Measurements from ENCODE around the gene DGAT2. TPM values are rescaled to one million over a fixed set of nuclear protein-coding genes. Genes with fewer than 3 reads are reported as not detected.

The DGAT2 gene
- total RNA-seq, 1 donor from 2014 or later, result 26.0 TPM

GRCh38 chr11:75789521-75789920 lies 20.9 kb downstream of the DGAT2 start:
- Histone ChIP-seq H3K27me3 (no peaks in the 10 kb centered on the region), H3K4me1 (no peaks in the 10 kb centered on the region), H3K4me3 (no peak overlapping the region), H3K27ac (no peak overlapping the region), H3K36me3 (no peaks in the 10 kb centered on the region), H3K9me3 (no peaks in the 10 kb centered on the region)
- TF ChIP-seq POLR2A (IDR thresholded peaks at IDR 0.05) (no peak), POLR2AphosphoS5 (IDR thresholded peaks at IDR 0.05; ENCODE audit: insufficient read depth in 1 of 2, low read depth in 1 of 2) (no peak), CTCF (IDR thresholded peaks at IDR 0.05) (no peak)
- DNase-seq (ENCODE audit: extremely low spot score in 2 of 2), result no peak
- intact Hi-C loops (cut with DNase I), result no loop called here

DNA sequence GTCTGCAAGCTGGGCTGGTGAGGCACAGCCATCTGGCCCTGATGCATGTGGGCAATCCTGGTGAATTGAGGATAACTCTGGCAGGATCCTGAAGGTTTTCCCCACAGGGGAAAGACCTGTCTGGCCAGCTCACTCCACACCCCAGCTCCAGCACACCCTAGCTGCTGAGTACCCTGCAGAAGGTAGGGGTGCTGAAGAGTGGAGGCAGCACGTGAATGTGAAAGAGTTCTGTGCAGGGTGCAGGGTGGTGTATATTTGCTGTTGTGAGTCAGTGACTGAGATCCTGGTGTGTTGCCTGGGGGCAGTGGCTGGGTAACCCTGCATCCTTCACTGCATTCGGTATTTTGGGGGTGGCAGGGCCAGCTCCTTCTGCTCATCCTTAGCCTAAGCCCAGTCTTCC lies 22.4 kb downstream of the DGAT2 start:
- TF ChIP-seq POLR2AphosphoS5 (IDR thresholded peaks at IDR 0.05; ENCODE audit: insufficient read depth in 1 of 2, low read depth in 1 of 2) (no peak), CTCF (IDR thresholded peaks at IDR 0.05) (no peak), POLR2A (IDR thresholded peaks at IDR 0.05) (no peak)
- Histone ChIP-seq H3K27me3 (no peaks in the 10 kb centered on the region), H3K27ac (no peak overlapping the region), H3K36me3 (no peaks in the 10 kb centered on the region), H3K9me3 (no peaks in the 10 kb centered on the region), H3K4me3 (no peak overlapping the region), H3K4me1 (no peaks in the 10 kb centered on the region)
- intact Hi-C loops (cut with DNase I), result no loop called here
- no peak for DNase-seq (ENCODE audit: extremely low spot score in 2 of 2)

DNA sequence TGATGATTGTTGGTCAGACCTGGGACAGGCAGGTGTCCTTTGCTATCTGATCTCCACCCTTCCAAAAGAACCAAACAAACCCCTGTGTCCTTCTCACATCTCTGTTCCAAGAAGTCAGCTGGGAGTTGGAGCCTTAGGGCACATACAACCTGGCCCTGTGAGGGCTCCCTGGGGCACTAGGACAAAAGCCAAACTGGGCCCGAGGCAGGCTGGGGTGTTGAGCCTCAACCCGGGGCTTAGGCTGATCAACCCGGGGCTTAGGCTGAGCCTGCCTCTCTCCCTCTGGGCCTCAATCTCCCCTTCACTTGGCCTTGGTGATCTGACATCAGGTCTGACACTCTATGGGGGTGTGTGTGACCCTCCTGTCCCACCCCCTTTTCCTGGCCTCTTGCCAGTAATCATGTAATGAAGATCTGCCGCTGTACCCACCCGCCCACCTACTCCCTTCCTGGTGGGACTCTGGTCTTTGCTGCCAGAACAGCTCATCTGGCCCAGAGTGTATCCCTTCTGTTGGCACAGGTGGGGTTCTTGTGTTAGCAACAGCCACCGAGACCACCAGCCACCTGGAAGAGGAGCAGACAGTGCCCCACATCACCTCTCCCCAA lies 23.7 kb downstream of the DGAT2 start:
- intact Hi-C loops (cut with DNase I), result no loop called here
- no peaks in the 10 kb centered on the region for H3K9me3 ChIP-seq
- no peaks in the 10 kb centered on the region for H3K36me3 ChIP-seq
- DNase-seq (ENCODE audit: extremely low spot score in 2 of 2), result no peak
- H3K4me3 ChIP-seq, result no peak overlapping the region
- H3K27me3 ChIP-seq, result no peaks in the 10 kb centered on the region
- no peaks in the 10 kb centered on the region for H3K4me1 ChIP-seq
- no peak overlapping the region for H3K27ac ChIP-seq
- TF ChIP-seq POLR2AphosphoS5 (IDR thresholded peaks at IDR 0.05; ENCODE audit: insufficient read depth in 1 of 2, low read depth in 1 of 2) (no peak), POLR2A (IDR thresholded peaks at IDR 0.05) (no peak), CTCF (IDR thresholded peaks at IDR 0.05) (no peak)

DNA sequence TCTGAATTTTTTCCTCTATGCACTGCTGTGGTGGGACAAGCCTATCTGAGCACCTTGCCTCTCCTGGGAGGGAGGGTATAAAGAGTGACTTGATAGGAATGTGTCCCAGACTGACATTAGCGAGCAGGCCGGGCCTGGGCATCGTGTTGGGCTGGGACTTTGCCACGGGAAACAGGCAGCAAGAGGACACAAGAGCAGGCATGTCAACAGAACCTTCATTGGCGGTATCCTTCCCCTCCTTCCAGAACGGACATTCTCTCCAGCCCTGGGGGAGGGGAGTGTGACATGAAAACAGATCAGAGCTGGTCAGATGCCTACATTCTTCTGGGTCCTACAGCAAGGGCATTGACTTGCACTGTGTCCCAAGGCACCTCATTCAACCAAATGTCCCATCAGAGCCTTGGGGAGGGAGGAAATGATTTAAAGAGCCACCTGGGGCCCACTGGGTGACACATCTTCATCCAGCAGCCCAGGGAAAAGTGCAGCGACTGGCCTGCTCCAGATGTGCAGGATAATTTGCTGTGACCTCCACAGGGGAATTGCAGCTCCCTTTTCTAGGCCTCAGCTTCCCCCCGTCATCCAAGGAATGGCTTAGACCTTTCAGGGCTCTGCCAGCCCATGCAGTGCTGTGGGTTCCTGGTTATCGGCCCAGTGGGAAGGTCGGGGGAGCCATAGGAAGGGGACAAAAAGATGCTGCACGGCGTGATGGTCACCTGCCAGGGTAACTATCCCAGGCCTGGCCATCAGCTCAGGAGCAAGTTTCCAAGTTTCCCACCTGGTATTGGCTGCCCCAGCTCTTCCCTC lies 24.6 kb downstream of the DGAT2 start:
- DNase-seq (ENCODE audit: extremely low spot score in 2 of 2), result no peak
- TF ChIP-seq CTCF (IDR thresholded peaks at IDR 0.05) (no peak), POLR2A (IDR thresholded peaks at IDR 0.05) (no peak), POLR2AphosphoS5 (IDR thresholded peaks at IDR 0.05; ENCODE audit: insufficient read depth in 1 of 2, low read depth in 1 of 2) (no peak)

DNA sequence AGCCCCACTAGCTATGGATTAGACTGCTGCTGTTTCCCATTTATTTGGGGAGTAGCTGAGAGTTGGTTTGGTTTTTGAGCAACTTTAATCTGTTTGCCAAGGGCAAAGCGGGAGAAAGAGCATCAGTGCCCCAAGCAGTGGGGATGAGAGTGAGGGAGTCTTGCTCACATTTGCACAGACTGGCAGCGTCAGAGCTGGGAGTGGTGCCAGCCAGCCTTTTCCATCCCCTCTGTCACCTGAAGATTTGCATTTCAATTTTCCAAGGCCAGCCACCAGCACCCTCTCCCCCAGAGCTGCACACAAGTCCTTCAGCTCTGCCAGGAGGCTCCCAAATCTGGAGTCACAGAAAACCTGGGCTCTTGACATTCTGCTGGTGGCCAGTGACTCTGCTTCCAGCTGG lies 25.4 kb downstream of the DGAT2 start:
- TF ChIP-seq POLR2AphosphoS5 (IDR thresholded peaks at IDR 0.05; ENCODE audit: insufficient read depth in 1 of 2, low read depth in 1 of 2), result no peak
- no peak for TF ChIP-seq CTCF (IDR thresholded peaks at IDR 0.05)
- TF ChIP-seq POLR2A (IDR thresholded peaks at IDR 0.05), result no peak
- no peak for DNase-seq (ENCODE audit: extremely low spot score in 2 of 2)
- Histone ChIP-seq H3K4me3 (no peak overlapping the region), H3K9me3 (no peaks in the 10 kb centered on the region), H3K4me1 (no peaks in the 10 kb centered on the region), H3K27ac (no peak overlapping the region), H3K27me3 (no peaks in the 10 kb centered on the region), H3K36me3 (no peaks in the 10 kb centered on the region)
- intact Hi-C loops (cut with DNase I), result no loop called here

More for the DNA sequence above, 24.6 kb downstream of the DGAT2 start:
- intact Hi-C loops (cut with DNase I), result no loop called here
- no peaks in the 10 kb centered on the region for H3K36me3 ChIP-seq
- no peak overlapping the region for H3K27ac ChIP-seq
- no peaks in the 10 kb centered on the region for H3K9me3 ChIP-seq
- no peaks in the 10 kb centered on the region for H3K4me1 ChIP-seq
- H3K4me3 ChIP-seq, result no peak overlapping the region
- no peaks in the 10 kb centered on the region for H3K27me3 ChIP-seq

All from vagina (tissue), 2 donors.